GM21576 (cell line): ENCODE data around the gene WIZ.
A peak's percentile ranks its signal among the peaks of the same experiment; 100 is the strongest.

Experiments used
- ATAC-seq: cut with Tn5 transposase; IDR thresholded peaks from one replicate; pipeline ENCODE4 v1.9.1; 2021; ENCODE audit warnings: mild to moderate bottlenecking, moderate library complexity; ENCODE audit not compliant: unreplicated experiment

The WIZ gene

GRCh38 chr19:15431396-15432017 is 18.2 kb downstream of the WIZ start:
- ATAC-seq: no peak

- no peak for ATAC-seq
Measured at GRCh38 chr19:15430526-15431120, 19.1 kb downstream of the WIZ start.

GRCh38 chr19:15429825-15430467 is 19.8 kb downstream of the WIZ start:
- ATAC-seq: no peak

- ATAC-seq: no peak
Measured at GRCh38 chr19:15428956-15429824, 20.6 kb downstream of the WIZ start.

- ATAC-seq: no peak
Measured at GRCh38 chr19:15427991-15428471, 21.7 kb downstream of the WIZ start.

- no peak for ATAC-seq
Measured at GRCh38 chr19:15427350-15427700, 22.4 kb downstream of the WIZ start.

- ATAC-seq: no peak
Measured at GRCh38 chr19:15426485-15427349, 23.0 kb downstream of the WIZ start.

GRCh38 chr19:15425321-15425950 is 24.3 kb downstream of the WIZ start:
- no peak for ATAC-seq

GRCh38 chr19:15424692-15425272 is 25.0 kb downstream of the WIZ start:
- no peak for ATAC-seq

GRCh38 chr19:15424121-15424520 is 25.6 kb downstream of the WIZ start:
- no peak for ATAC-seq

GRCh38 chr19:15423130-15423529 is 26.6 kb downstream of the WIZ start:
- ATAC-seq: no peak

GRCh38 chr19:15422296-15423075 is 27.3 kb downstream of the WIZ start:
- no peak for ATAC-seq

- ATAC-seq: no peak
Measured at GRCh38 chr19:15421721-15422260, 28.0 kb downstream of the WIZ start.

GRCh38 chr19:15421136-15421695 is 28.5 kb downstream of the WIZ start:
- no peak for ATAC-seq

- no peak for ATAC-seq
Measured at GRCh38 chr19:15419413-15420025, 30.2 kb downstream of the WIZ start.

GRCh38 chr19:15418579-15419412 is 31.0 kb downstream of the WIZ start, which contains the start of gene AKAP8L:
TSS of gene AKAP8L (minus strand) at chr19:15418988. CDS start at chr19:15418923, 65 bp downstream.
- peak; percentile 92 for ATAC-seq

- ATAC-seq: no peak
Measured at GRCh38 chr19:15418231-15418578, 31.6 kb downstream of the WIZ start.
